Endothelial cell of umbilical vein (primary cell): ENCODE measurements around the gene DAB2.

Experiments used
- EZH2 ChIP-seq: IDR thresholded peaks from 2 replicates; pipeline ENCODE4 v1.6.1; 2012; ENCODE audit warnings: borderline replicate concordance, low read depth, mild to moderate bottlenecking, moderate library complexity, low read length, inconsistent platforms; ENCODE audit not compliant: severe bottlenecking
- MYC ChIP-seq: IDR thresholded peaks from one replicate; pipeline ENCODE4 v1.6.1; 2011; ENCODE audit warnings: mild to moderate bottlenecking, low read depth, low read length
- POLR2A ChIP-seq: IDR thresholded peaks from 2 replicates; pipeline ENCODE4 v1.6.1; 2012; ENCODE audit warnings: low read depth, mild to moderate bottlenecking, control low read depth, low read length
- POLR2AphosphoS5 ChIP-seq: IDR thresholded peaks from 2 replicates; pipeline ENCODE4 v1.6.1; 2012; ENCODE audit warnings: low read depth, mild to moderate bottlenecking, control low read depth, low read length, moderate library complexity; ENCODE audit not compliant: insufficient read depth
- TF ChIP-seq, protein P1 (sequence below), 2 donors: IDR thresholded peaks; 1 replicate in 1 of 2; 2 replicates in 1 of 2; pipeline ENCODE4 v1.5.1; 2011; ENCODE audit warnings: low read length in 2 of 2, mild to moderate bottlenecking in 2 of 2, moderate library complexity in 2 of 2, control low read depth in 1 of 2, inconsistent platforms in 1 of 2, low read depth in 1 of 2; ENCODE audit not compliant: insufficient read depth in 1 of 2; ENCODE audit errors: extremely low read depth in 1 of 2
- TF ChIP-seq, protein P2 (sequence below): IDR thresholded peaks from 2 replicates; pipeline ENCODE4 v1.6.1; 2011; ENCODE audit not compliant: insufficient read depth, insufficient read length

DNA sequence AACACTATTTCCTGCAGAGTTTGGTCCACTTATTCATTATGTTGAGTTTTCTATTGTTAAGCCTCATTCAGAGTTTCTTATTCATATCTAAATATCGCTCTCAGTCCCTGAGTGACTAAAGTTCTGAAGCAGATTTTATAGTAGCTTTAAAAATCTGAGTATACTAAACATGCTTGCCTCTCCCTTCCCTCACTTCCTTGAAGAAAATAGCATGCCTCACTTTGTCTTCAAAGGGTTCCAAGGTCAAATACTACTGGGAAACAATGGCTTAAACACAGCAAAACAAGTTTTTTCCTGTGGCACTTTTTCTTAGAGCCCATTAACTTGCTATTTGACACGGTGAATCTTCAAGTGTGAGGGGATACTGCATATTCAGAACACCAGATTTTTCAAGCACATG is 41.1 kb upstream of the DAB2 start:
- TF ChIP-seq, protein P1, sequence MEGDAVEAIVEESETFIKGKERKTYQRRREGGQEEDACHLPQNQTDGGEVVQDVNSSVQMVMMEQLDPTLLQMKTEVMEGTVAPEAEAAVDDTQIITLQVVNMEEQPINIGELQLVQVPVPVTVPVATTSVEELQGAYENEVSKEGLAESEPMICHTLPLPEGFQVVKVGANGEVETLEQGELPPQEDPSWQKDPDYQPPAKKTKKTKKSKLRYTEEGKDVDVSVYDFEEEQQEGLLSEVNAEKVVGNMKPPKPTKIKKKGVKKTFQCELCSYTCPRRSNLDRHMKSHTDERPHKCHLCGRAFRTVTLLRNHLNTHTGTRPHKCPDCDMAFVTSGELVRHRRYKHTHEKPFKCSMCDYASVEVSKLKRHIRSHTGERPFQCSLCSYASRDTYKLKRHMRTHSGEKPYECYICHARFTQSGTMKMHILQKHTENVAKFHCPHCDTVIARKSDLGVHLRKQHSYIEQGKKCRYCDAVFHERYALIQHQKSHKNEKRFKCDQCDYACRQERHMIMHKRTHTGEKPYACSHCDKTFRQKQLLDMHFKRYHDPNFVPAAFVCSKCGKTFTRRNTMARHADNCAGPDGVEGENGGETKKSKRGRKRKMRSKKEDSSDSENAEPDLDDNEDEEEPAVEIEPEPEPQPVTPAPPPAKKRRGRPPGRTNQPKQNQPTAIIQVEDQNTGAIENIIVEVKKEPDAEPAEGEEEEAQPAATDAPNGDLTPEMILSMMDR (IDR thresholded peaks at IDR 0.05; ENCODE audit: extremely low read depth in 1 of 2, insufficient read depth in 1 of 2, low read depth in 1 of 2, low read length in 2 of 2) = no peak
- TF ChIP-seq POLR2AphosphoS5 = no peak
- no peak for TF ChIP-seq POLR2A
- no peak for TF ChIP-seq MYC
- no peak for TF ChIP-seq EZH2
- TF ChIP-seq, protein P2, sequence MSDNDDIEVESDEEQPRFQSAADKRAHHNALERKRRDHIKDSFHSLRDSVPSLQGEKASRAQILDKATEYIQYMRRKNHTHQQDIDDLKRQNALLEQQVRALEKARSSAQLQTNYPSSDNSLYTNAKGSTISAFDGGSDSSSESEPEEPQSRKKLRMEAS = no peak
